ENCODE results near the gene SIK2. TPM values are rescaled to one million over a fixed set of nuclear protein-coding genes. Genes with fewer than 3 reads are reported as not detected.

The SIK2 gene
- total RNA-seq, 1 donor from 2014 or later: 14.3 TPM

- FAIRE-seq (no peak), DNase-seq (ENCODE audit: low read depth) (peak; percentile 53)
- Histone ChIP-seq H3K79me2 (ENCODE audit: insufficient read depth, low read length) (no peaks in the 10 kb centered on the region), H3K4me3 (ENCODE audit: insufficient read depth, low read depth, low read length) (no peak overlapping the region), H3K4me2 (ENCODE audit: low read length) (peak overlapping the region; percentile 9), H3K27ac (ENCODE audit: low read depth, low read length) (no peak overlapping the region), H3K27me3 (ENCODE audit: insufficient read depth, low read length) (no peaks in the 10 kb centered on the region), H3K4me1 (ENCODE audit: insufficient read depth, low read length) (peaks cover 53% of the 10 kb centered on the region), H3K9me3 (ENCODE audit: insufficient read depth, low read depth, low read length) (no peaks in the 10 kb centered on the region), H2AFZ (ENCODE audit: low read depth, low read length) (no peak overlapping the region), H4K20me1 (ENCODE audit: insufficient read depth, low read length) (no peaks in the 10 kb centered on the region), H3K36me3 (ENCODE audit: insufficient read depth, low read length) (no peaks in the 10 kb centered on the region), H3K9ac (ENCODE audit: low read length) (peak overlapping the region; percentile 0)
- Mint-ChIP-seq H3K4me3 (ENCODE audit: unreplicated experiment) (no peak overlapping the region), H3K36me3 (ENCODE audit: low read depth, unreplicated experiment) (peaks cover 18% of the 10 kb centered on the region), H3K27me3 (ENCODE audit: low read depth, unreplicated experiment) (no peaks in the 10 kb centered on the region), H3K9me3 (ENCODE audit: unreplicated experiment) (no peaks in the 10 kb centered on the region), H3K4me1 (ENCODE audit: low read depth, unreplicated experiment) (peaks cover 44% of the 10 kb centered on the region), H3K27ac (ENCODE audit: unreplicated experiment) (no peak overlapping the region)
- TF ChIP-seq CTCF (IDR thresholded peaks at IDR 0.05; ENCODE audit: insufficient read depth, low read depth, low read length) (no peak), EZH2 (IDR thresholded peaks at IDR 0.05; ENCODE audit: insufficient read depth, low read length) (no peak)
Measured at GRCh38 chr11:111730871-111731591, 128.8 kb downstream of the SIK2 start.

- Mint-ChIP-seq H3K27ac (ENCODE audit: unreplicated experiment) (no peak overlapping the region), H3K4me3 (ENCODE audit: unreplicated experiment) (no peak overlapping the region), H3K9me3 (ENCODE audit: unreplicated experiment) (no peaks in the 10 kb centered on the region), H3K36me3 (ENCODE audit: low read depth, unreplicated experiment) (peaks cover 16% of the 10 kb centered on the region), H3K4me1 (ENCODE audit: low read depth, unreplicated experiment) (peaks cover 51% of the 10 kb centered on the region), H3K27me3 (ENCODE audit: low read depth, unreplicated experiment) (no peaks in the 10 kb centered on the region)
- Histone ChIP-seq H2AFZ (ENCODE audit: low read depth, low read length) (no peak overlapping the region), H3K4me2 (ENCODE audit: low read length) (no peak overlapping the region), H3K36me3 (ENCODE audit: insufficient read depth, low read length) (no peaks in the 10 kb centered on the region), H3K9ac (ENCODE audit: low read length) (no peak overlapping the region), H3K79me2 (ENCODE audit: insufficient read depth, low read length) (no peaks in the 10 kb centered on the region), H3K27ac (ENCODE audit: low read depth, low read length) (no peak overlapping the region), H3K4me3 (ENCODE audit: insufficient read depth, low read depth, low read length) (no peak overlapping the region), H3K9me3 (ENCODE audit: insufficient read depth, low read depth, low read length) (no peaks in the 10 kb centered on the region), H4K20me1 (ENCODE audit: insufficient read depth, low read length) (no peaks in the 10 kb centered on the region), H3K27me3 (ENCODE audit: insufficient read depth, low read length) (no peaks in the 10 kb centered on the region), H3K4me1 (ENCODE audit: insufficient read depth, low read length) (peaks cover 60% of the 10 kb centered on the region)
- TF ChIP-seq EZH2 (IDR thresholded peaks at IDR 0.05; ENCODE audit: insufficient read depth, low read length): no peak
- no peak for TF ChIP-seq CTCF (IDR thresholded peaks at IDR 0.05; ENCODE audit: insufficient read depth, low read depth, low read length)
- FAIRE-seq (no peak), DNase-seq (ENCODE audit: low read depth) (no peak)
Measured at GRCh38 chr11:111731821-111732220, 129.6 kb downstream of the SIK2 start.

- Histone ChIP-seq H3K9me3 (ENCODE audit: insufficient read depth, low read depth, low read length) (no peaks in the 10 kb centered on the region), H3K4me1 (ENCODE audit: insufficient read depth, low read length) (peaks cover 63% of the 10 kb centered on the region), H2AFZ (ENCODE audit: low read depth, low read length) (no peak overlapping the region), H4K20me1 (ENCODE audit: insufficient read depth, low read length) (no peaks in the 10 kb centered on the region), H3K27me3 (ENCODE audit: insufficient read depth, low read length) (no peaks in the 10 kb centered on the region), H3K79me2 (ENCODE audit: insufficient read depth, low read length) (no peaks in the 10 kb centered on the region), H3K27ac (ENCODE audit: low read depth, low read length) (peak overlapping the region; percentile 99), H3K9ac (ENCODE audit: low read length) (peak overlapping the region; percentile 92), H3K36me3 (ENCODE audit: insufficient read depth, low read length) (peaks cover under 1% of the 10 kb centered on the region), H3K4me3 (ENCODE audit: insufficient read depth, low read depth, low read length) (no peak overlapping the region), H3K4me2 (ENCODE audit: low read length) (peak overlapping the region; percentile 63)
- Mint-ChIP-seq H3K4me1 (ENCODE audit: low read depth, unreplicated experiment) (peaks cover 54% of the 10 kb centered on the region), H3K9me3 (ENCODE audit: unreplicated experiment) (no peaks in the 10 kb centered on the region), H3K36me3 (ENCODE audit: low read depth, unreplicated experiment) (peaks cover 8% of the 10 kb centered on the region), H3K4me3 (ENCODE audit: unreplicated experiment) (no peak overlapping the region), H3K27me3 (ENCODE audit: low read depth, unreplicated experiment) (no peaks in the 10 kb centered on the region), H3K27ac (ENCODE audit: unreplicated experiment) (peak overlapping the region; percentile 77)
- no peak for FAIRE-seq
- TF ChIP-seq CTCF (IDR thresholded peaks at IDR 0.05; ENCODE audit: insufficient read depth, low read depth, low read length) (no peak), EZH2 (IDR thresholded peaks at IDR 0.05; ENCODE audit: insufficient read depth, low read length) (no peak)
- DNase-seq (ENCODE audit: low read depth): peak; percentile 85
Measured at GRCh38 chr11:111733016-111733415, 130.8 kb downstream of the SIK2 start.
